Thoracic aorta (tissue), 2 donors: Measurements from ENCODE around the gene OTOF. TPM values are rescaled to one million over a fixed set of nuclear protein-coding genes. Genes with fewer than 3 reads are reported as not detected.

Experiments used
- ATAC-seq: fragments of 150-250 bp; one replicate; pipeline ENCODE4 v1.8.0; 2017; ENCODE audit warnings: low read depth; ENCODE audit not compliant: insufficient number of reproducible peaks, low FRiP score
- DNase-seq: peaks from one replicate; pipeline ENCODE4 v3.0.0-alpha.2; 2020; ENCODE audit warnings: low spot score
- H3K27ac ChIP-seq, 2 donors: fragments of 200-600 bp; sonication (generic); 1 replicate in 1 of 2; 2 replicates in 1 of 2; pipeline ENCODE4 v1.5.1; 2016; ENCODE audit warnings: mild to moderate bottlenecking in 2 of 2, moderate library complexity in 2 of 2
- H3K27me3 ChIP-seq: fragments of 200-600 bp; sonication (generic); replicated peaks from 2 replicates; pipeline ENCODE4 v1.6.0; 2016; ENCODE audit warnings: mild to moderate bottlenecking; ENCODE audit not compliant: insufficient read depth
- H3K36me3 ChIP-seq: fragments of 200-600 bp; sonication (generic); one replicate; pipeline ENCODE4 v1.5.1; 2016
- H3K4me1 ChIP-seq, 2 donors: fragments of 200-600 bp; sonication (generic); 1 replicate in 1 of 2; 2 replicates in 1 of 2; pipeline versions ENCODE4 v1.5.1 to v1.6.0; 2016; ENCODE audit warnings: low read depth in 2 of 2, mild to moderate bottlenecking in 1 of 2; ENCODE audit not compliant: control insufficient read depth in 1 of 2
- H3K4me3 ChIP-seq: fragments of 200-600 bp; sonication (generic); 2 replicates; pipeline ENCODE4 v1.5.1; 2016; ENCODE audit warnings: mild to moderate bottlenecking
- H3K9me3 ChIP-seq: fragments of 200-600 bp; sonication (generic); 2 replicates; pipeline ENCODE4 v1.5.1; 2016
- total RNA-seq, 2 donors: library from RNA; depleted of rRNA; stranded (reverse); fragments of >200 nt; gene quantifications; one replicate each; pipeline versions ENCODE4 v1.1.0 to v1.2.3, GENCODE V29; 2016
- TF ChIP-seq, protein P1 (sequence below): fragments of 200-600 bp; sonication (generic); IDR thresholded peaks from one replicate; pipeline ENCODE4 v1.5.1; 2019; ENCODE audit warnings: antibody characterized with exemption

OTOF gene
- total RNA-seq, 2 donors from 2014 or later: 0.28 TPM; not detected in 1

- no peak overlapping the region for H3K27ac ChIP-seq
- ATAC-seq (no peak), DNase-seq (no peak)
- H3K9me3 ChIP-seq: no peaks in the 10 kb centered on the region
- no peaks in the 10 kb centered on the region for H3K36me3 ChIP-seq
- no peaks in the 10 kb centered on the region for H3K27me3 ChIP-seq
- TF ChIP-seq, protein P1, sequence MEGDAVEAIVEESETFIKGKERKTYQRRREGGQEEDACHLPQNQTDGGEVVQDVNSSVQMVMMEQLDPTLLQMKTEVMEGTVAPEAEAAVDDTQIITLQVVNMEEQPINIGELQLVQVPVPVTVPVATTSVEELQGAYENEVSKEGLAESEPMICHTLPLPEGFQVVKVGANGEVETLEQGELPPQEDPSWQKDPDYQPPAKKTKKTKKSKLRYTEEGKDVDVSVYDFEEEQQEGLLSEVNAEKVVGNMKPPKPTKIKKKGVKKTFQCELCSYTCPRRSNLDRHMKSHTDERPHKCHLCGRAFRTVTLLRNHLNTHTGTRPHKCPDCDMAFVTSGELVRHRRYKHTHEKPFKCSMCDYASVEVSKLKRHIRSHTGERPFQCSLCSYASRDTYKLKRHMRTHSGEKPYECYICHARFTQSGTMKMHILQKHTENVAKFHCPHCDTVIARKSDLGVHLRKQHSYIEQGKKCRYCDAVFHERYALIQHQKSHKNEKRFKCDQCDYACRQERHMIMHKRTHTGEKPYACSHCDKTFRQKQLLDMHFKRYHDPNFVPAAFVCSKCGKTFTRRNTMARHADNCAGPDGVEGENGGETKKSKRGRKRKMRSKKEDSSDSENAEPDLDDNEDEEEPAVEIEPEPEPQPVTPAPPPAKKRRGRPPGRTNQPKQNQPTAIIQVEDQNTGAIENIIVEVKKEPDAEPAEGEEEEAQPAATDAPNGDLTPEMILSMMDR: no peak
- no peaks in the 10 kb centered on the region for H3K4me1 ChIP-seq
- H3K4me3 ChIP-seq: no peak overlapping the region
These were observed 11.4 kb upstream of the OTOF start for GRCh38 chr2:26489213-26489850.

- ATAC-seq: no peak
- Histone ChIP-seq H3K27ac (no peak overlapping the region), H3K9me3 (no peaks in the 10 kb centered on the region), H3K36me3 (no peaks in the 10 kb centered on the region), H3K4me3 (no peak overlapping the region), H3K4me1 (no peaks in the 10 kb centered on the region), H3K27me3 (no peaks in the 10 kb centered on the region)
- TF ChIP-seq, protein P1: no peak
- no peak for DNase-seq
These were observed 10.7 kb upstream of the OTOF start for GRCh38 chr2:26488463-26489212.

- Histone ChIP-seq H3K36me3 (no peaks in the 10 kb centered on the region), H3K4me3 (no peak overlapping the region), H3K27ac (no peak overlapping the region), H3K27me3 (no peaks in the 10 kb centered on the region), H3K4me1 (no peaks in the 10 kb centered on the region), H3K9me3 (no peaks in the 10 kb centered on the region)
- TF ChIP-seq, protein P1: no peak
- ATAC-seq (no peak), DNase-seq (no peak)
These were observed 9.3 kb upstream of the OTOF start for GRCh38 chr2:26487192-26487591.

GRCh38 chr2:26486789-26487188 lies 8.9 kb upstream of the OTOF start:
- H3K4me1 ChIP-seq: no peaks in the 10 kb centered on the region
- H3K27ac ChIP-seq: no peak overlapping the region
- no peaks in the 10 kb centered on the region for H3K27me3 ChIP-seq
- no peaks in the 10 kb centered on the region for H3K9me3 ChIP-seq
- no peaks in the 10 kb centered on the region for H3K36me3 ChIP-seq
- no peak overlapping the region for H3K4me3 ChIP-seq
- ATAC-seq (no peak), DNase-seq (no peak)
- TF ChIP-seq, protein P1: no peak

GRCh38 chr2:26485725-26486418 lies 7.9 kb upstream of the OTOF start:
- Histone ChIP-seq H3K27ac (no peak overlapping the region), H3K4me1 (no peaks in the 10 kb centered on the region), H3K9me3 (no peaks in the 10 kb centered on the region), H3K4me3 (no peak overlapping the region), H3K36me3 (no peaks in the 10 kb centered on the region), H3K27me3 (no peaks in the 10 kb centered on the region)
- no peak for ATAC-seq
- TF ChIP-seq, protein P1: no peak
- DNase-seq: no peak
